ENCODE results near the gene WBP1L. TPM values are rescaled to one million over a fixed set of nuclear protein-coding genes. Genes with fewer than 3 reads are reported as not detected.
"Not testable (repeated sequence)": the region's sequence is repeated elsewhere in the genome, so short reads cannot be mapped to it uniquely, and the experiment has no call there.

The WBP1L gene
- total RNA-seq, 4 donors from 2014 or later, result 89.4 to 191 (median 158) TPM

DNA sequence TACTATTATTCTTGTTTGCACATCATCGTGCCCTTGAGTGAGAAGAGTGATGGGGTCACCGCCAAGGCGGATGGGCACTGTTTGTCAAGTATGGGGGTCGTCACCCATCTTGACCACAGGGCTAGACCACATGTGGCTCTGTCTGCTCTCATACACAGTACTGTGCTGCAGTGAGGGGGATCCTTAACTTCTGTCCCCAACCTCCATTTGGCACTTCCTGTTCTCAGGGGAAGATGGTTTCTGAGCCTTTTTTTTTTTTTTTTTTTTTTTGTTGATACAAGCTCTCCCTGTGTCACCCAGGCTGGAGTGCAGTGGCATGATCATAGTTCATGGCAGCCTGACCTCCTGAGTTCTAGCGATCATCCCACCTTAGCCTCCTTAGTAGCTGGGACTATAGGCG is 13.6 kb downstream of the WBP1L start:
- no peak overlapping the region for H3K4me3 ChIP-seq
- H3K27ac ChIP-seq, result peak overlapping the region in 2 of 4 donors; percentile 85 to 88
- WGBS, 2 donors, result 90 to 94% methylated on average over 6 of the region's 6 CpGs
- H3K27me3 ChIP-seq, result no peaks in the 10 kb centered on the region
- H3K4me1 ChIP-seq, result peaks cover 0 to 82% (median 34%) of the 10 kb centered on the region in 4 donors
- no peaks in the 10 kb centered on the region for H3K36me3 ChIP-seq
- TF ChIP-seq POLR2A (IDR thresholded peaks at IDR 0.05) (no peak), EP300 (IDR thresholded peaks at IDR 0.05) (no peak)
- TF ChIP-seq, protein P1, sequence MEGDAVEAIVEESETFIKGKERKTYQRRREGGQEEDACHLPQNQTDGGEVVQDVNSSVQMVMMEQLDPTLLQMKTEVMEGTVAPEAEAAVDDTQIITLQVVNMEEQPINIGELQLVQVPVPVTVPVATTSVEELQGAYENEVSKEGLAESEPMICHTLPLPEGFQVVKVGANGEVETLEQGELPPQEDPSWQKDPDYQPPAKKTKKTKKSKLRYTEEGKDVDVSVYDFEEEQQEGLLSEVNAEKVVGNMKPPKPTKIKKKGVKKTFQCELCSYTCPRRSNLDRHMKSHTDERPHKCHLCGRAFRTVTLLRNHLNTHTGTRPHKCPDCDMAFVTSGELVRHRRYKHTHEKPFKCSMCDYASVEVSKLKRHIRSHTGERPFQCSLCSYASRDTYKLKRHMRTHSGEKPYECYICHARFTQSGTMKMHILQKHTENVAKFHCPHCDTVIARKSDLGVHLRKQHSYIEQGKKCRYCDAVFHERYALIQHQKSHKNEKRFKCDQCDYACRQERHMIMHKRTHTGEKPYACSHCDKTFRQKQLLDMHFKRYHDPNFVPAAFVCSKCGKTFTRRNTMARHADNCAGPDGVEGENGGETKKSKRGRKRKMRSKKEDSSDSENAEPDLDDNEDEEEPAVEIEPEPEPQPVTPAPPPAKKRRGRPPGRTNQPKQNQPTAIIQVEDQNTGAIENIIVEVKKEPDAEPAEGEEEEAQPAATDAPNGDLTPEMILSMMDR (IDR thresholded peaks at IDR 0.05), result no peak
- DNase-seq (ENCODE audit: low spot score in 2 of 2), result no peak
- H3K9me3 ChIP-seq, result no peaks in the 10 kb centered on the region

DNA sequence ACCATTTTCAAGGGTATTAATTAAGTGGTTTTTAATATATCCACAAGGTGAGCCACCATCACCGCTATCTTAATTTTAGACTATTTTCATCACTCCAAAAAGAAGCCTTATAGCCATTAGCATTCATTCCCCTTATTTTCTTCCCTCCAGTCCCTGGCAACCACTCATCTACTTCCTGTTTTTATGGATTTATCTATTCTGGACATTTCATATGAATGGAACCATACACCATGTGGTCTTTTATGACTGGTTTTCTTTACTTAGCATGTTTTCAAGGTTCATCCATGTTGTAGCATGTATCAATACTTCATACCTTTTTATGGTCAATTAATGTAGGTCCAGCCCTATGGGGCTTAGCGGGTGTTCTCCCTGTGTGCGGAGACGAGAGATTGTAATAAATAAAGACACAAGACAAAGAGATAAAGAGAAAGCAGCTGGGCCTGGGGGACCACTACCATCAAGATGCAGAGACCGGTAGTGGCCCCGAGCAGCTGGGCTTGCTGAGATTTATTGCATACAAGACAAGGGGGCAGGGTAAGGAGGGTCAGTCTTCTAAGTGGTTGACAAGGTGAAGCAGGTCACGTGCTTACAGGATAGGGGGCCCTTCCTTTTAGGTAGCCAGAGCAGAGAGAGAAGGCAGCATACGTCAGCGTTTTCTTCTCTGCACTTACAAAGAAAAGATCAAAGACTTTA is 14.6 kb downstream of the WBP1L start:
- no peaks in the 10 kb centered on the region for H3K9me3 ChIP-seq
- 64% methylated on average over 9 of the region's 9 CpGs for WGBS, 2 donors
- no peaks in the 10 kb centered on the region for H3K27me3 ChIP-seq
- H3K36me3 ChIP-seq, result no peaks in the 10 kb centered on the region
- TF ChIP-seq, protein P1 (IDR thresholded peaks at IDR 0.05), result no peak
- no peak for TF ChIP-seq POLR2A (IDR thresholded peaks at IDR 0.05)
- no peak for TF ChIP-seq EP300 (IDR thresholded peaks at IDR 0.05)
- DNase-seq (ENCODE audit: low spot score in 2 of 2), result no peak
- H3K4me1 ChIP-seq, result peaks cover 0 to 82% (median 28%) of the 10 kb centered on the region in 4 donors
- H3K27ac ChIP-seq, result peak overlapping the region; percentile 45 to 87 (median 77)
- peak overlapping the region in 1 of 4 donors; percentile 12 for H3K4me3 ChIP-seq

DNA sequence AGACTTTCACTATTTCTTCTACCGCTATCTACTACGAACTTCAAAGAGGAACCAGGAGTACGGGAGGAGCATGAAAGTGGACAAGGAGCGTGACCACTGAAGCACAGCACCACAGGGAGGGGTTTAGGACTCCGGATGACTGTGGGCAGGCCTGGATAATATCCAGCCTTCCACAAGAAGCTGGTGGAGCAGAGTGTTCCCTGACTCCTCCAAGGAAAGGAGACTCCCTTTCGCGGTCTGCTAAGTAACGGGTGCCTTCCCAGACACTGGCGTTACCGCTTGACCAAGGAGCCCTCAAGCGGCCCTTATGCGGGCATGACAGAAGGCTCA is 15.2 kb downstream of the WBP1L start:
- not testable (repeated sequence) for H3K36me3 ChIP-seq; H3K27me3 ChIP-seq; H3K9me3 ChIP-seq; DNase-seq (ENCODE audit: low spot score in 2 of 2)
- Histone ChIP-seq H3K27ac (peak overlapping the region; percentile 45 to 87 (median 77)), H3K4me1 (peaks cover 0 to 84% (median 24%) of the 10 kb centered on the region in 4 donors), H3K4me3 (peak overlapping the region in 1 of 4 donors; percentile 12)
- TF ChIP-seq EP300 (IDR thresholded peaks at IDR 0.05) (peak in 1 of 2 donors; percentile 76), POLR2A (IDR thresholded peaks at IDR 0.05) (peak in 1 of 2 donors; percentile 39)
- 55 to 60% methylated on average over 12 of the region's 12 CpGs for WGBS, 2 donors

DNA sequence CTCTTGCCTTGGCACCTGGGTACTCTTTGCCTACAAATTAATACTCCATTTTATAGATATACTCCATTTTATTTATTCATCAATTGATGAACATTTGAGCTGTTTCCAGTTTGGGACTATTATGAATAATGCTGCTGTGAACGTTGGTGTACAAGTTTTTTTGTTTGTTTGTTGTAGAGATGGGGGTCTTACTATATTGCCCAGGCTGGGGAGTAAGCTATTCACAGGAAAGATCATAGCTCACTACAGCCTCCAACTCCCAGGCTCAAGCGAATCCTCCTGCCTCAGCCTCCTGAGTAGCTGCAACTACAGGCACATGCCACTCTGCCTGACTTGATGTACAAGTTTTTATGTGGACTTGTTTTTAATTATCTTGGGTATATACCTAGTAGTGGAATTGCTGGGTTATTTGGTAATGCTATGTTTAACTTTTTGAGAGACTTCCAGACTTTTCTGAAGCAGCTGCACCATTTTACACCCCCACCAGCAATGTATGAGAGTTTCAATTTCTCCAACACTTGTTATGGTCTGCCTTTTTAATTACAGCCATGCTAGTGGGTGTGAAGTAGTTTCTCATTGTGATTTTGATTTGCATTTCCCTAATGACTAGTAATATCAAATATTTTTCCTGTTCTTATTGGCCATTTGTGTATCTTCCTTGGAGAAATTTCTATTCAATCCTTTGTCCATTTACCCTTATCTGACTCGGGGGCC is 15.9 kb downstream of the WBP1L start:
- 89 to 94% methylated on average over 3 of the region's 3 CpGs for WGBS, 2 donors
- no peak for DNase-seq (ENCODE audit: low spot score in 2 of 2)
- no peaks in the 10 kb centered on the region for H3K27me3 ChIP-seq
- peaks cover 0 to 84% (median 22%) of the 10 kb centered on the region in 4 donors for H3K4me1 ChIP-seq
- no peaks in the 10 kb centered on the region for H3K9me3 ChIP-seq
- peaks cover 0 to 7% (median 0%) of the 10 kb centered on the region in 3 donors for H3K36me3 ChIP-seq
- H3K27ac ChIP-seq, result peak overlapping the region; percentile 2 to 87 (median 37)
- no peak overlapping the region for H3K4me3 ChIP-seq
- TF ChIP-seq EP300 (IDR thresholded peaks at IDR 0.05), result no peak
- TF ChIP-seq POLR2A (IDR thresholded peaks at IDR 0.05), result no peak
- TF ChIP-seq, protein P1 (IDR thresholded peaks at IDR 0.05), result no peak

DNA sequence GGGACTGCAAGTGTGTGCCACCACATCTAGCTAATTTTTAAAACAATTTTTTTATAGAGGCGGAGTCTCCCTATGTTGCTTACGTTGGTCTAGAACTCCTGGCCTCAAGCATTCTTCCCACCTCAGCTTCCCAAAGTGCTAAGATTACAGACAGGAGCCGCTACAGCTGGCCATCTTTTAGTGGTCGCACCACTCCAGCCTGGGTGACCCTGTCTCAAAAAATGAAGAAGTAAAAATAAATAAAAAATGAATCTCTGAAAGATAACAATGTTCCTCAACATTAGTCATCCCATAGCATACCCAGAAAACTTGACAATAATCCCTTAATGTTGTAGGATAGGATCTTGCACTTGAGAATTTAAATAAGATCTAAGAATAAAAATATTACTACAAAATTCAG is 18.2 kb downstream of the WBP1L start:
- no peaks in the 10 kb centered on the region for H3K27me3 ChIP-seq
- H3K4me1 ChIP-seq, result peaks cover 0 to 89% (median 26%) of the 10 kb centered on the region in 4 donors
- TF ChIP-seq POLR2A (IDR thresholded peaks at IDR 0.05) (no peak), EP300 (IDR thresholded peaks at IDR 0.05) (no peak)
- TF ChIP-seq, protein P1 (IDR thresholded peaks at IDR 0.05), result no peak
- H3K36me3 ChIP-seq, result peaks cover 0 to 14% (median 0%) of the 10 kb centered on the region in 3 donors
- DNase-seq (ENCODE audit: low spot score in 2 of 2), result no peak
- WGBS, 2 donors, result 94 to 96% methylated on average over 4 of the region's 4 CpGs
- H3K9me3 ChIP-seq, result no peaks in the 10 kb centered on the region
- H3K27ac ChIP-seq, result peak overlapping the region in 2 of 4 donors; percentile 19 to 87
- H3K4me3 ChIP-seq, result no peak overlapping the region

Data from tibial nerve (tissue), 4 donors.